Skeletal muscle satellite cell (primary cell): ENCODE data around the gene DCUN1D4.

Source experiments
- H3K27me3 ChIP-seq: 2 replicates; pipeline ENCODE4 v1.7.0; 2013; ENCODE audit warnings: low read length; ENCODE audit not compliant: control insufficient read depth, insufficient read depth
- H3K36me3 ChIP-seq: 2 replicates; pipeline ENCODE4 v1.7.0; 2013; ENCODE audit warnings: mild to moderate bottlenecking, control low read depth, low read length; ENCODE audit not compliant: insufficient read depth
- H3K4me1 ChIP-seq: 2 replicates; pipeline ENCODE4 v1.7.0; 2013; ENCODE audit warnings: low read length; ENCODE audit not compliant: control insufficient read depth, insufficient read depth
- H3K4me2 ChIP-seq: 2 replicates; pipeline ENCODE4 v1.7.0; 2013; ENCODE audit warnings: mild to moderate bottlenecking, low read length
- H3K4me3 ChIP-seq: 2 replicates; pipeline ENCODE4 v1.7.0; 2013; ENCODE audit warnings: low read length
- H3K9ac ChIP-seq: 2 replicates; pipeline ENCODE4 v1.7.0; 2013; ENCODE audit warnings: mild to moderate bottlenecking, low read depth, low read length, moderate library complexity
- H3K9me3 ChIP-seq: replicated peaks from 2 replicates; pipeline ENCODE4 v1.7.0; 2013; ENCODE audit warnings: mild to moderate bottlenecking, control low read depth, low read length

The DCUN1D4 gene

GRCh38 chr4:51942108-51942832, 99.3 kb downstream of the DCUN1D4 start:
- no peaks in the 10 kb centered on the region for H3K36me3 ChIP-seq
- no peaks in the 10 kb centered on the region for H3K9me3 ChIP-seq
- H3K9ac ChIP-seq, result no peak overlapping the region
- no peak overlapping the region for H3K4me3 ChIP-seq
- H3K27me3 ChIP-seq, result no peaks in the 10 kb centered on the region
- H3K4me1 ChIP-seq, result peaks cover 18% of the 10 kb centered on the region
- peak overlapping the region; percentile 15 for H3K4me2 ChIP-seq

GRCh38 chr4:51942833-51943215, 99.9 kb downstream of the DCUN1D4 start:
- Histone ChIP-seq H3K9ac (no peak overlapping the region), H3K4me1 (peaks cover 18% of the 10 kb centered on the region), H3K27me3 (no peaks in the 10 kb centered on the region), H3K36me3 (no peaks in the 10 kb centered on the region), H3K4me2 (no peak overlapping the region), H3K4me3 (no peak overlapping the region), H3K9me3 (no peaks in the 10 kb centered on the region)

GRCh38 chr4:51943221-51943620, 100.3 kb downstream of the DCUN1D4 start:
- H3K9ac ChIP-seq, result no peak overlapping the region
- H3K4me2 ChIP-seq, result no peak overlapping the region
- H3K4me3 ChIP-seq, result no peak overlapping the region
- peaks cover 18% of the 10 kb centered on the region for H3K4me1 ChIP-seq
- H3K36me3 ChIP-seq, result no peaks in the 10 kb centered on the region
- H3K27me3 ChIP-seq, result no peaks in the 10 kb centered on the region
- no peaks in the 10 kb centered on the region for H3K9me3 ChIP-seq

GRCh38 chr4:51958199-51958968, 115.4 kb downstream of the DCUN1D4 start:
- H3K4me2 ChIP-seq, result no peak overlapping the region

GRCh38 chr4:51960486-51960885, 117.5 kb downstream of the DCUN1D4 start:
- peaks cover 16% of the 10 kb centered on the region for H3K27me3 ChIP-seq
- no peak overlapping the region for H3K4me2 ChIP-seq

More at GRCh38 chr4:51958199-51958968, 115.4 kb downstream of the DCUN1D4 start:
- no peaks in the 10 kb centered on the region for H3K9me3 ChIP-seq
- H3K4me1 ChIP-seq, result no peaks in the 10 kb centered on the region
- no peak overlapping the region for H3K9ac ChIP-seq
- H3K27me3 ChIP-seq, result peaks cover 24% of the 10 kb centered on the region
- H3K36me3 ChIP-seq, result no peaks in the 10 kb centered on the region
- H3K4me3 ChIP-seq, result no peak overlapping the region

GRCh38 chr4:51963841-51964517, 121.0 kb downstream of the DCUN1D4 start:
- H3K36me3 ChIP-seq, result no peaks in the 10 kb centered on the region
- H3K27me3 ChIP-seq, result peaks cover 14% of the 10 kb centered on the region
- no peaks in the 10 kb centered on the region for H3K4me1 ChIP-seq
- no peak overlapping the region for H3K4me2 ChIP-seq
- H3K9me3 ChIP-seq, result no peaks in the 10 kb centered on the region
- no peak overlapping the region for H3K4me3 ChIP-seq
- H3K9ac ChIP-seq, result no peak overlapping the region

More at GRCh38 chr4:51960486-51960885, 117.5 kb downstream of the DCUN1D4 start:
- Histone ChIP-seq H3K36me3 (no peaks in the 10 kb centered on the region), H3K4me1 (no peaks in the 10 kb centered on the region), H3K9ac (no peak overlapping the region), H3K9me3 (no peaks in the 10 kb centered on the region), H3K4me3 (no peak overlapping the region)

- H3K9ac ChIP-seq, result no peak overlapping the region
- no peak overlapping the region for H3K4me3 ChIP-seq
- no peaks in the 10 kb centered on the region for H3K9me3 ChIP-seq
- no peaks in the 10 kb centered on the region for H3K36me3 ChIP-seq
- no peaks in the 10 kb centered on the region for H3K4me1 ChIP-seq
- H3K27me3 ChIP-seq, result peaks cover 2% of the 10 kb centered on the region
- no peak overlapping the region for H3K4me2 ChIP-seq
Observed at GRCh38 chr4:51965862-51966261, 122.9 kb downstream of the DCUN1D4 start.
